HepG2 (cell line): ENCODE measurements around the gene HABP4. TPM values are rescaled to one million over a fixed set of nuclear protein-coding genes. Genes with fewer than 3 reads are reported as not detected.

ENCODE experiments used
- ARHGAP35 ChIP-seq: sonication (generic); formaldehyde crosslinking; IDR thresholded peaks from 2 replicates; pipeline ENCODE4 v1.9.0; 2022; ENCODE audit warnings: mild to moderate bottlenecking, inconsistent platforms, moderate library complexity, missing genetic modification reagents, borderline replicate concordance
- ARID2 ChIP-seq: sonication (generic); formaldehyde crosslinking; IDR thresholded peaks from 2 replicates; pipeline ENCODE4 v1.8.1; 2022; ENCODE audit warnings: mild to moderate bottlenecking, missing genetic modification reagents, borderline replicate concordance
- CEBPB ChIP-seq: IDR thresholded peaks from 2 replicates; pipeline ENCODE4 v1.6.1; 2011; ENCODE audit warnings: low read depth, low read length, improper control_type of control experiment, borderline replicate concordance
- CENPBD1 ChIP-seq: sonication (generic); formaldehyde crosslinking; IDR thresholded peaks from 2 replicates; pipeline ENCODE4 v1.8.0; 2022; ENCODE audit warnings: missing genetic modification reagents, low read depth, mild to moderate bottlenecking, borderline replicate concordance
- CHD2 ChIP-seq: IDR thresholded peaks from 2 replicates; pipeline ENCODE4 v1.6.1; 2011; ENCODE audit warnings: low read depth, low read length, improper control_type of control experiment
- DNMT3B ChIP-seq: conservative IDR thresholded peaks from 2 replicates; pipeline ENCODE4 v1.6.1; 2016; ENCODE audit warnings: missing biosample characterization, control low read depth
- GTF2F1 ChIP-seq: fragments of 150-350 bp; IDR thresholded peaks from 2 replicates; pipeline ENCODE4 v1.6.1; 2014; ENCODE audit warnings: low read length
- HMG20B ChIP-seq: conservative IDR thresholded peaks from 2 replicates; pipeline ENCODE4 v1.6.1; 2016; ENCODE audit warnings: missing genetic modification reagents, missing compliant biosample characterization
- HOMEZ ChIP-seq: IDR thresholded peaks from 2 replicates; pipeline ENCODE4 v1.6.1; 2016; ENCODE audit warnings: low read depth
- IRX3 ChIP-seq: sonication (generic); formaldehyde crosslinking; IDR thresholded peaks from 2 replicates; pipeline ENCODE4 v1.8.1; 2023; ENCODE audit warnings: mild to moderate bottlenecking, low read depth, missing genetic modification reagents, borderline replicate concordance
- JUN ChIP-seq: sonication (generic); formaldehyde crosslinking; IDR thresholded peaks from 2 replicates; pipeline ENCODE4 v1.4.0; 2020; ENCODE audit warnings: mild to moderate bottlenecking, missing genetic modification reagents
- KLF9 ChIP-seq: IDR thresholded peaks from 2 replicates; pipeline ENCODE4 v1.6.1; 2016; ENCODE audit warnings: low read depth
- MLX ChIP-seq: IDR thresholded peaks from 2 replicates; pipeline ENCODE4 v1.6.1; 2016
- MTF1 ChIP-seq: sonication (generic); formaldehyde crosslinking; IDR thresholded peaks from 2 replicates; pipeline ENCODE4 v1.5.0; 2020; ENCODE audit warnings: missing genetic modification reagents
- POLR2AphosphoS5 ChIP-seq: IDR thresholded peaks from 2 replicates; pipeline ENCODE4 v1.6.1; 2012; ENCODE audit warnings: low read depth, low read length
- RBM39 ChIP-seq: fragments of 200-400 bp; formaldehyde crosslinking; IDR thresholded peaks from one replicate; pipeline ENCODE4 v1.6.1; 2018; ENCODE audit warnings: antibody characterized with exemption, mild to moderate bottlenecking, low read depth, low read length; ENCODE audit not compliant: poor library complexity, severe bottlenecking
- REPIN1 ChIP-seq: sonication (generic); formaldehyde crosslinking; IDR thresholded peaks from 2 replicates; pipeline ENCODE4 v1.8.0; 2022; ENCODE audit warnings: missing genetic modification reagents, low read depth, mild to moderate bottlenecking, borderline replicate concordance
- SOX5 ChIP-seq: IDR thresholded peaks from 2 replicates; pipeline ENCODE4 v1.6.1; 2016; ENCODE audit warnings: borderline replicate concordance
- SRF ChIP-seq: IDR thresholded peaks from 2 replicates; pipeline ENCODE4 v1.6.1; 2011; ENCODE audit warnings: mild to moderate bottlenecking, low read depth, low read length, moderate library complexity
- TCF7L2 ChIP-seq: IDR thresholded peaks from 2 replicates; pipeline ENCODE4 v1.6.1; 2011; ENCODE audit warnings: mild to moderate bottlenecking, low read depth, low read length, moderate library complexity
- ZFP36L1 ChIP-seq: sonication (generic); formaldehyde crosslinking; IDR thresholded peaks from 2 replicates; pipeline ENCODE4 v1.8.0; 2022; ENCODE audit warnings: mild to moderate bottlenecking, missing genetic modification reagents, moderate library complexity
- ZNF512B ChIP-seq: sonication (generic); formaldehyde crosslinking; IDR thresholded peaks from 2 replicates; pipeline ENCODE4 v1.5.1; 2020; ENCODE audit warnings: missing genetic modification reagents, mild to moderate bottlenecking, borderline replicate concordance
- ZNF616 ChIP-seq: sonication (generic); formaldehyde crosslinking; IDR thresholded peaks from 2 replicates; pipeline ENCODE4 v1.5.0; 2020; ENCODE audit warnings: low read depth, mild to moderate bottlenecking, missing genetic modification reagents
- ZNF883 ChIP-seq: sonication (generic); formaldehyde crosslinking; IDR thresholded peaks from 2 replicates; pipeline ENCODE4 v1.5.1; 2020; ENCODE audit warnings: mild to moderate bottlenecking, missing genetic modification reagents; ENCODE audit errors: not compliant biosample characterization
- ZSCAN31 ChIP-seq: sonication (generic); formaldehyde crosslinking; IDR thresholded peaks from 2 replicates; pipeline ENCODE4 v1.5.0; 2020; ENCODE audit warnings: low read depth, mild to moderate bottlenecking, missing genetic modification reagents
- polyA plus RNA-seq, 8 experiments: library from polyadenylated mRNA; depleted of rRNA in 3 of 8; stranded (reverse) in 7 of 8; unstranded in 1 of 8; fragments of >200 nt; fragmentation: Illumina TruSeq in 4 of 8; extraction: Trizol in 4 of 8; gene quantifications; 2 replicates each; pipeline versions ENCODE4 v1.2.1 to v1.2.3, GENCODE V29; 2011 to 2016; ENCODE audit warnings: low read depth in 4 of 8, missing spikeins in 1 of 8, mixed read lengths in 1 of 8; ENCODE audit not compliant: insufficient read depth in 1 of 8
- total RNA-seq, 5 experiments: library from RNA; depleted of rRNA; stranded (reverse); fragments of >200 nt; fragmentation: Illumina TruSeq; extraction: Trizol; gene quantifications; 2 replicates each; pipeline ENCODE4 v1.2.3, GENCODE V29; 2016; ENCODE audit warnings: low read depth in 1 of 5

The HABP4 gene
- total and polyA plus RNA-seq, 2 of the 13 experiments (the other 11 are each of a cell fraction or from before 2014, with no cell fraction given): 14.3 to 26.6 TPM

- TF ChIP-seq HOMEZ (peak; percentile 58; the same call in 1 of the 2 replicates), MLX (CRISPR knock-in tag) (peak; percentile 72), ZFP36L1 (CRISPR knock-in tag) (no peak), CENPBD1 (CRISPR knock-in tag) (no peak), ZNF616 (CRISPR knock-in tag) (no peak), POLR2AphosphoS5 (no peak; the same call in 1 of the 2 replicates), JUN (CRISPR knock-in tag) (peak; percentile 94), CEBPB (no peak), ZNF883 (no peak), TCF7L2 (no peak), REPIN1 (CRISPR knock-in tag) (peak; percentile 62; the same call in 1 of the 2 replicates), KLF9 (CRISPR knock-in tag) (no peak), ARID2 (CRISPR knock-in tag) (no peak), HMG20B (CRISPR knock-in tag) (peak; percentile 78), SRF (no peak; the same call in 1 of the 2 replicates), DNMT3B (no peak), GTF2F1 (no peak), ZNF512B (no peak), MTF1 (CRISPR knock-in tag) (no peak), IRX3 (CRISPR knock-in tag) (no peak), SOX5 (CRISPR knock-in tag) (peak; percentile 94), RBM39 (no peak), ZSCAN31 (CRISPR knock-in tag) (peak; percentile 71; the same call in 1 of the 2 replicates), CHD2 (no peak), ARHGAP35 (CRISPR knock-in tag) (no peak)
These were observed 29.3 kb upstream of the HABP4 start (continued) for GRCh38 chr9:96420468-96421219.
